A673 (cell line): ENCODE data around the gene KCNMA1.

Experiments used
- EZH2 ChIP-seq: fragments of 200-600 bp; sonication (generic); IDR thresholded peaks from 2 replicates; pipeline ENCODE4 v1.6.1; 2017; ENCODE audit warnings: borderline replicate concordance, low read depth, mild to moderate bottlenecking, mixed read lengths, antibody characterized with exemption, low read length; ENCODE audit not compliant: poor library complexity, severe bottlenecking
- TF ChIP-seq, protein P1 (sequence below): fragments of 300-800, 200-600 bp; sonication (generic); conservative IDR thresholded peaks from 2 replicates; pipeline ENCODE4 v1.5.1; 2017; ENCODE audit warnings: low read depth, mild to moderate bottlenecking, antibody characterized with exemption, low read length, moderate library complexity, mixed read lengths

DNA sequence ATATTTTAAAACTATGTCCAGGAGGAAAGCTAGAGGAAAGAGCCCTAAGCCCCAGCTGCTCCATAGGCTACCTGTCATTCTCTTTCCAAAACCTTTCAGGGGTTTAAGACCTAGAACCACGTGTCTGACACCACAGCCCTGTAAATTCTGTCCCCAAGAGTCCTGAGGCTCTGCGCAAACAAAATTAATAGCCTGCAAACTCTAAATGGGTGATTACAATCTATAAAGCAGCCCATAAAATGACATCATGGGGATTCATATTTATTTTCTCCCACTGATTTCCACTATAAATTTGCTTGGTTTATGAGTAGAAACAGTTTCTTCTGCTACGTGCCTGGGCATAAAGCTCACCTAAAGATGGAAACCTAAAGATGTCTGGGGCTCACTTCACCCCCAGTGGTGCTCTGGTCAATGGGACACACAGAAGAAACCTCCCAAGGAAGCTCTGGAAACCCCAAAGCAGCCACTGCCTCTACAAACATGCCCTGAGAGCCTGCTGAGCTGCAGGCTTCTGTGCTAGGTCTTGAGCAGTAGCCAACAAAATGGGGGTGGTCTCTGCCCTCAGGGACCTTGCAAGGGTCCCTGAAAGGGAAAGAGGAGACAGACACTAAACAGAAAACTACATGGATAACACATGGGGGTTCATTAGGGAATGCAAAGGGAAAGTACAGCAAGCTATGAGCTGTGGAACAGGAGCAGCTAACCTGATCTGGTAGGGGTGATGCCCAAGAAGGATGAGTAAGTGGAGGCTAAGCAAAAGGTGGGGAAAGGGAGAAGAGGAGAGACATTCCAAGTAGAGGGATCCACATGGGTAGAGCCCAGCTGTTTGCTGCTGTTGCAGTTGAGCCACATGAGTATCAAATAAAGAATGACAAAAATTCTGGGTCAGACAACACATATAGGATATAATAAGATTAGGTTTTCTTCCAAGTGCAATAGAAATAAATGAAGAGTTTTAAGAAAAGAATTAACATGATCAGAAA lies 331.7 kb downstream of the KCNMA1 start:
- TF ChIP-seq, protein P1, sequence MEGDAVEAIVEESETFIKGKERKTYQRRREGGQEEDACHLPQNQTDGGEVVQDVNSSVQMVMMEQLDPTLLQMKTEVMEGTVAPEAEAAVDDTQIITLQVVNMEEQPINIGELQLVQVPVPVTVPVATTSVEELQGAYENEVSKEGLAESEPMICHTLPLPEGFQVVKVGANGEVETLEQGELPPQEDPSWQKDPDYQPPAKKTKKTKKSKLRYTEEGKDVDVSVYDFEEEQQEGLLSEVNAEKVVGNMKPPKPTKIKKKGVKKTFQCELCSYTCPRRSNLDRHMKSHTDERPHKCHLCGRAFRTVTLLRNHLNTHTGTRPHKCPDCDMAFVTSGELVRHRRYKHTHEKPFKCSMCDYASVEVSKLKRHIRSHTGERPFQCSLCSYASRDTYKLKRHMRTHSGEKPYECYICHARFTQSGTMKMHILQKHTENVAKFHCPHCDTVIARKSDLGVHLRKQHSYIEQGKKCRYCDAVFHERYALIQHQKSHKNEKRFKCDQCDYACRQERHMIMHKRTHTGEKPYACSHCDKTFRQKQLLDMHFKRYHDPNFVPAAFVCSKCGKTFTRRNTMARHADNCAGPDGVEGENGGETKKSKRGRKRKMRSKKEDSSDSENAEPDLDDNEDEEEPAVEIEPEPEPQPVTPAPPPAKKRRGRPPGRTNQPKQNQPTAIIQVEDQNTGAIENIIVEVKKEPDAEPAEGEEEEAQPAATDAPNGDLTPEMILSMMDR: no peak
- TF ChIP-seq EZH2: no peak
